SHP77 treated with DMSO at 0.1 percent for 48 hours (cell line): ENCODE measurements around the gene OR2Z1.
"Not testable (repeated sequence)": the region's sequence is repeated elsewhere in the genome, so short reads cannot be mapped to it uniquely, and the experiment has no call there.

Source experiments
- DNase-seq: peaks from one replicate; lab custom pipeline; 2025; lab: John Stamatoyannopoulos, UW

The OR2Z1 gene

GRCh38 chr19:8702350-8702749 is 19.1 kb upstream of the OR2Z1 start:
- no peak for DNase-seq

GRCh38 chr19:8703223-8703622 is 18.2 kb upstream of the OR2Z1 start:
- DNase-seq: no peak

GRCh38 chr19:8705304-8705703 is 16.1 kb upstream of the OR2Z1 start:
- DNase-seq: not testable (repeated sequence)

- no peak for DNase-seq
Observed at GRCh38 chr19:8705742-8706141, 15.7 kb upstream of the OR2Z1 start.

- not testable (repeated sequence) for DNase-seq
Observed at GRCh38 chr19:8710337-8710736, 11.1 kb upstream of the OR2Z1 start.

- DNase-seq: no peak
Observed at GRCh38 chr19:8722032-8722431, 598 bp downstream of the OR2Z1 start.

- DNase-seq: no peak
Observed at GRCh38 chr19:8724276-8724675, 2.8 kb downstream of the OR2Z1 start.

- no peak for DNase-seq
Observed at GRCh38 chr19:8731428-8732169, 10.2 kb downstream of the OR2Z1 start.

GRCh38 chr19:8738377-8738776 is 16.9 kb downstream of the OR2Z1 start:
- no peak for DNase-seq

GRCh38 chr19:8739291-8740065 is 18.0 kb downstream of the OR2Z1 start:
- not testable (repeated sequence) for DNase-seq

GRCh38 chr19:8767257-8767656 is 45.8 kb downstream of the OR2Z1 start:
- DNase-seq: not testable (repeated sequence)

GRCh38 chr19:8769265-8769664 is 47.8 kb downstream of the OR2Z1 start:
- not testable (repeated sequence) for DNase-seq

GRCh38 chr19:8773587-8773986 is 52.2 kb downstream of the OR2Z1 start:
- DNase-seq: not testable (repeated sequence)
